Measurements from ENCODE around the gene ZNF575. TPM values are rescaled to one million over a fixed set of nuclear protein-coding genes. Genes with fewer than 3 reads are reported as not detected.

The ZNF575 gene
- total and polyA plus RNA-seq, 2 experiments from 2014 or later = 0.10 to 0.65 TPM

- H3K27ac Mint-ChIP-seq = no peak overlapping the region
- no peaks in the 10 kb centered on the region for H3K79me2 ChIP-seq (replicated peaks; ENCODE audit: insufficient read depth)
- H4K20me1 ChIP-seq (replicated peaks; ENCODE audit: insufficient read depth) = no peaks in the 10 kb centered on the region; the same call in 1 of the 2 replicates
- no peak for TF ChIP-seq ZNF114 (CRISPR knock-in tag; IDR thresholded peaks at IDR 0.05)
- TF ChIP-seq, protein P1, sequence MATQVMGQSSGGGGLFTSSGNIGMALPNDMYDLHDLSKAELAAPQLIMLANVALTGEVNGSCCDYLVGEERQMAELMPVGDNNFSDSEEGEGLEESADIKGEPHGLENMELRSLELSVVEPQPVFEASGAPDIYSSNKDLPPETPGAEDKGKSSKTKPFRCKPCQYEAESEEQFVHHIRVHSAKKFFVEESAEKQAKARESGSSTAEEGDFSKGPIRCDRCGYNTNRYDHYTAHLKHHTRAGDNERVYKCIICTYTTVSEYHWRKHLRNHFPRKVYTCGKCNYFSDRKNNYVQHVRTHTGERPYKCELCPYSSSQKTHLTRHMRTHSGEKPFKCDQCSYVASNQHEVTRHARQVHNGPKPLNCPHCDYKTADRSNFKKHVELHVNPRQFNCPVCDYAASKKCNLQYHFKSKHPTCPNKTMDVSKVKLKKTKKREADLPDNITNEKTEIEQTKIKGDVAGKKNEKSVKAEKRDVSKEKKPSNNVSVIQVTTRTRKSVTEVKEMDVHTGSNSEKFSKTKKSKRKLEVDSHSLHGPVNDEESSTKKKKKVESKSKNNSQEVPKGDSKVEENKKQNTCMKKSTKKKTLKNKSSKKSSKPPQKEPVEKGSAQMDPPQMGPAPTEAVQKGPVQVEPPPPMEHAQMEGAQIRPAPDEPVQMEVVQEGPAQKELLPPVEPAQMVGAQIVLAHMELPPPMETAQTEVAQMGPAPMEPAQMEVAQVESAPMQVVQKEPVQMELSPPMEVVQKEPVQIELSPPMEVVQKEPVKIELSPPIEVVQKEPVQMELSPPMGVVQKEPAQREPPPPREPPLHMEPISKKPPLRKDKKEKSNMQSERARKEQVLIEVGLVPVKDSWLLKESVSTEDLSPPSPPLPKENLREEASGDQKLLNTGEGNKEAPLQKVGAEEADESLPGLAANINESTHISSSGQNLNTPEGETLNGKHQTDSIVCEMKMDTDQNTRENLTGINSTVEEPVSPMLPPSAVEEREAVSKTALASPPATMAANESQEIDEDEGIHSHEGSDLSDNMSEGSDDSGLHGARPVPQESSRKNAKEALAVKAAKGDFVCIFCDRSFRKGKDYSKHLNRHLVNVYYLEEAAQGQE (IDR thresholded peaks at IDR 0.05; ENCODE audit: unreplicated experiment) = no peak
- TF ChIP-seq ZNF462 (CRISPR knock-in tag; IDR thresholded peaks at IDR 0.05) = no peak
- no peak for TF ChIP-seq EZH2phosphoT487 (IDR thresholded peaks at IDR 0.05; ENCODE audit: unreplicated experiment)
- TF ChIP-seq CTCF (conservative IDR thresholded peaks at IDR 0.05; ENCODE audit: low read depth in 2 of 2) = no peak
- no peak for TF ChIP-seq ETS1 (IDR thresholded peaks at IDR 0.05)
- TF ChIP-seq ZNF331 (CRISPR knock-in tag; IDR thresholded peaks at IDR 0.05; ENCODE audit: low read depth) = no peak
- TF ChIP-seq POLR2AphosphoS5 (IDR thresholded peaks at IDR 0.05; ENCODE audit: low read depth) = no peak
- no peak for TF ChIP-seq EZH2 (IDR thresholded peaks at IDR 0.05; ENCODE audit: low read depth, unreplicated experiment)
- TF ChIP-seq STAT1 (IDR thresholded peaks at IDR 0.05; ENCODE audit: unreplicated experiment) = no peak
- H3K4me3 Mint-ChIP-seq = no peak overlapping the region
- no peaks in the 10 kb centered on the region for H3F3A ChIP-seq (replicated peaks; ENCODE audit: low read depth)
- peaks cover 21% of the 10 kb centered on the region for H3K9me3 Mint-ChIP-seq
- H3K27ac ChIP-seq (ENCODE audit: low read depth) = no peak overlapping the region
- H2AFZ ChIP-seq = no peak overlapping the region
- peaks cover 78% of the 10 kb centered on the region for H3K36me3 Mint-ChIP-seq (ENCODE audit: low read depth)
- DNase-seq (ENCODE audit: low spot score) (no peak), ATAC-seq (no peak)
- H3K9me2 ChIP-seq (ENCODE audit: insufficient read depth) = 0 out of 2 replicates have a peak, but pooled peaks cover 3% of the 10 kb centered on the region
- no peaks in the 10 kb centered on the region for H3K4me1 ChIP-seq (ENCODE audit: insufficient read depth)
- no peak overlapping the region for H3K4me3 ChIP-seq
- no peaks in the 10 kb centered on the region for H3K4me1 Mint-ChIP-seq
- no peak overlapping the region for H3K4me2 ChIP-seq
- no peaks in the 10 kb centered on the region for H3K27me3 ChIP-seq (ENCODE audit: insufficient read depth)
- peaks cover 17% of the 10 kb centered on the region for H3K36me3 ChIP-seq (ENCODE audit: insufficient read depth)
- H3K27me3 Mint-ChIP-seq (ENCODE audit: insufficient read depth, low read depth, poor library complexity) = peaks cover 1% of the 10 kb centered on the region
Measured at GRCh38 chr19:43541920-43542650, 9.1 kb downstream of the ZNF575 start.

Measured in GM23338 (cell line).